HepG2 (cell line): ENCODE results near the gene NYAP1. TPM values are rescaled to one million over a fixed set of nuclear protein-coding genes. Genes with fewer than 3 reads are reported as not detected.

Experiments used
- ATAC-seq: fragments of 200-7000 bp; cut with Tn5 transposase; 3 replicates; pipeline ENCODE4 v1.9.1; 2020; ENCODE audit warnings: mild to moderate bottlenecking, moderate library complexity
- BruUV-seq: library from RNA; stranded (reverse); fragments of 400-500 nt; replicated peaks from 2 replicates; lab custom pipeline; 2021; lab: Mats Ljungman, UMichigan
- CTCF ChIA-PET: fragments of 300-600 bp; formaldehyde crosslinking; extraction: SDS; loops from one replicate; lab custom pipeline; 2021; ENCODE audit warnings: low total read pairs, inconsistent platforms, low intra/inter-chr PET ratio; lab: Yijun Ruan, JAX
- POLR2A ChIA-PET: fragments of 350-600 bp; sonication (Branson Sonifier 250); formaldehyde crosslinking; loops from one replicate; lab custom pipeline; 2020; ENCODE audit warnings: antibody characterized with exemption, inconsistent platforms; lab: Yijun Ruan, JAX
- DNase-seq: peaks from one replicate; pipeline ENCODE4 v3.0.0-alpha.2; 2015; ENCODE audit warnings: low spot score
- FAIRE-seq: peaks from 3 replicates; lab custom pipeline; 2011; peaks lifted over from hg19 to GRCh38; lab: Jason Lieb, UNC
- H2AFZ ChIP-seq: one replicate; pipeline ENCODE4 v1.6.1; 2011; ENCODE audit warnings: low read length, inconsistent platforms
- H3K27ac ChIP-seq: fragments of 300-600 bp; 3 replicates; pipeline ENCODE4 v1.8.0; 2011; ENCODE audit warnings: mixed run types, mild to moderate bottlenecking, mixed read lengths, low read length, inconsistent platforms; ENCODE audit not compliant: insufficient read depth; ENCODE audit errors: extremely low read length
- H3K27me3 ChIP-seq, 2 experiments: fragments of 200-600 bp in 1 of 2; 2 replicates in 1 of 2; 3 replicates in 1 of 2; pipeline versions ENCODE4 v1.6.0 to v1.8.0; 2011; ENCODE audit warnings: low read length in 2 of 2, mild to moderate bottlenecking in 2 of 2, moderate library complexity in 2 of 2, inconsistent platforms in 1 of 2; ENCODE audit not compliant: insufficient read depth in 2 of 2, control insufficient read depth in 1 of 2
- H3K36me3 ChIP-seq, 2 experiments: fragments of 200-600 bp in 1 of 2; replicated peaks in 1 of 2; 2 replicates in 1 of 2; 3 replicates in 1 of 2; pipeline versions ENCODE4 v1.5.1 to v1.8.0; 2011; ENCODE audit warnings: low read length in 2 of 2, inconsistent platforms in 1 of 2; ENCODE audit not compliant: insufficient read depth in 2 of 2, control insufficient read depth in 1 of 2
- H3K4me1 ChIP-seq: 2 replicates; pipeline ENCODE4 v1.5.1; 2012; ENCODE audit warnings: low read length, inconsistent platforms; ENCODE audit not compliant: insufficient read depth
- H3K4me2 ChIP-seq: 2 replicates; pipeline ENCODE4 v1.6.0; 2011; ENCODE audit warnings: low read depth, low read length, inconsistent platforms
- H3K4me3 ChIP-seq, 3 experiments: fragments of 200-600 bp in 1 of 3; sonication (generic), shearing (Covaris generic) in 1 of 3; replicated peaks in 1 of 3; 2 replicates each; pipeline ENCODE4 v1.5.1; 2011 to 2016; ENCODE audit warnings: low read length in 3 of 3, inconsistent platforms in 2 of 3, low read depth in 2 of 3, mild to moderate bottlenecking in 2 of 3, control low read depth in 1 of 3, mixed read lengths in 1 of 3; ENCODE audit not compliant: insufficient read depth in 1 of 3
- H3K79me2 ChIP-seq: one replicate; pipeline ENCODE4 v1.6.1; 2011; ENCODE audit warnings: low read length, inconsistent platforms; ENCODE audit not compliant: insufficient read depth
- H3K9ac ChIP-seq: 2 replicates; pipeline ENCODE4 v1.6.0; 2011; ENCODE audit warnings: mild to moderate bottlenecking, low read depth, low read length, inconsistent platforms; ENCODE audit not compliant: insufficient read depth
- H3K9me3 ChIP-seq: 2 replicates; pipeline ENCODE4 v1.5.1; 2012; ENCODE audit warnings: mild to moderate bottlenecking, low read length
- H4K20me1 ChIP-seq: 2 replicates; pipeline ENCODE4 v1.6.0; 2011; ENCODE audit warnings: inconsistent platforms, mild to moderate bottlenecking, low read length, moderate library complexity; ENCODE audit not compliant: insufficient read depth
- BCL3 ChIP-seq: sonication (generic); formaldehyde crosslinking; IDR thresholded peaks from 2 replicates; pipeline ENCODE4 v1.5.1; 2020; ENCODE audit warnings: mild to moderate bottlenecking, missing genetic modification reagents, moderate library complexity
- FOXK1 ChIP-seq: sonication (generic); formaldehyde crosslinking; IDR thresholded peaks from 2 replicates; pipeline ENCODE4 v1.4.0; 2020; ENCODE audit warnings: low read depth, missing genetic modification reagents, borderline replicate concordance
- KDM5B ChIP-seq: sonication (generic); formaldehyde crosslinking; IDR thresholded peaks from 2 replicates; pipeline ENCODE4 v1.4.0; 2020; ENCODE audit warnings: missing genetic modification reagents, mild to moderate bottlenecking, borderline replicate concordance
- NONO ChIP-seq, 2 experiments: fragments of 450-650 bp in 1 of 2; sonication (generic) in 1 of 2; formaldehyde crosslinking in 1 of 2; IDR thresholded peaks in 1 of 2; conservative IDR thresholded peaks in 1 of 2; 2 replicates each; pipeline versions ENCODE4 v1.6.1 to v1.8.0; 2017 to 2022; ENCODE audit warnings: mild to moderate bottlenecking in 1 of 2, missing genetic modification reagents in 1 of 2, moderate library complexity in 1 of 2
- RCOR2 ChIP-seq: IDR thresholded peaks from 2 replicates; pipeline ENCODE4 v1.6.1; 2016; ENCODE audit warnings: missing biosample characterization, missing genetic modification reagents
- SRSF1 ChIP-seq: fragments of 200-400 bp; formaldehyde crosslinking; optimal IDR thresholded peaks from 2 replicates; pipeline ENCODE3; 2017; ENCODE audit warnings: mild to moderate bottlenecking, low read depth, low read length, moderate library complexity
- U2AF1 ChIP-seq: fragments of 200-400 bp; formaldehyde crosslinking; optimal IDR thresholded peaks from 2 replicates; pipeline ENCODE3; 2017; ENCODE audit warnings: mild to moderate bottlenecking, low read depth, low read length
- YEATS4 ChIP-seq: sonication (generic); formaldehyde crosslinking; IDR thresholded peaks from 2 replicates; pipeline ENCODE4 v1.4.0; 2020; ENCODE audit warnings: missing genetic modification reagents, borderline replicate concordance
- ZBTB4 ChIP-seq: sonication (generic); formaldehyde crosslinking; IDR thresholded peaks from 2 replicates; pipeline ENCODE4 v1.4.0; 2020; ENCODE audit warnings: missing genetic modification reagents, mild to moderate bottlenecking, borderline replicate concordance
- ZNF747 ChIP-seq: sonication (generic); formaldehyde crosslinking; IDR thresholded peaks from 2 replicates; pipeline ENCODE4 v1.8.1; 2023; ENCODE audit warnings: missing genetic modification reagents, mild to moderate bottlenecking, borderline replicate concordance
- WGBS: methylation state at CpG from one replicate; pipeline ENCODE4 v1.1.6; 2017; ENCODE audit warnings: low lambda C conversion rate; 5-methylcytosine and 5-hydroxymethylcytosine counted together
- in situ Hi-C: cut with HindIII; loops from 2 replicates; pipeline ENCODE4 v1.10.0; 2017; ENCODE audit warnings: low pct_unique_long_range_greater_than_20kb; ENCODE audit not compliant: extremely low pct_ligation_motif_present
- intact Hi-C: fragments of 100-400 bp; cut with micrococcal nuclease; formaldehyde crosslinking; loops from one replicate; pipeline ENCODE4 v1.10.0; 2022; ENCODE audit not compliant: unreplicated experiment
- polyA plus RNA-seq, 8 experiments: library from polyadenylated mRNA; depleted of rRNA in 3 of 8; stranded (reverse) in 7 of 8; unstranded in 1 of 8; fragments of >200 nt; fragmentation: Illumina TruSeq in 4 of 8; extraction: Trizol in 4 of 8; gene quantifications; 2 replicates each; pipeline versions ENCODE4 v1.2.1 to v1.2.3, GENCODE V29; 2011 to 2016; ENCODE audit warnings: low read depth in 4 of 8, missing spikeins in 1 of 8, mixed read lengths in 1 of 8; ENCODE audit not compliant: insufficient read depth in 1 of 8
- total RNA-seq, 5 experiments: library from RNA; depleted of rRNA; stranded (reverse); fragments of >200 nt; fragmentation: Illumina TruSeq; extraction: Trizol; gene quantifications; 2 replicates each; pipeline ENCODE4 v1.2.3, GENCODE V29; 2016; ENCODE audit warnings: low read depth in 1 of 5
- TF ChIP-seq, protein P1 (sequence below), 2 experiments: fragments of 450-650 bp in 1 of 2; sonication (generic) in 1 of 2; formaldehyde crosslinking; IDR thresholded peaks; 2 replicates each; pipeline versions ENCODE4 v1.5.0 to v1.8.0; 2020 to 2022; ENCODE audit warnings: mild to moderate bottlenecking in 1 of 2, missing genetic modification reagents in 1 of 2

NYAP1 gene
- total and polyA plus RNA-seq, 2 of the 13 experiments (the other 11 are each of a cell fraction or from before 2014, with no cell fraction given), result 0.15 to 0.46 TPM

DNA sequence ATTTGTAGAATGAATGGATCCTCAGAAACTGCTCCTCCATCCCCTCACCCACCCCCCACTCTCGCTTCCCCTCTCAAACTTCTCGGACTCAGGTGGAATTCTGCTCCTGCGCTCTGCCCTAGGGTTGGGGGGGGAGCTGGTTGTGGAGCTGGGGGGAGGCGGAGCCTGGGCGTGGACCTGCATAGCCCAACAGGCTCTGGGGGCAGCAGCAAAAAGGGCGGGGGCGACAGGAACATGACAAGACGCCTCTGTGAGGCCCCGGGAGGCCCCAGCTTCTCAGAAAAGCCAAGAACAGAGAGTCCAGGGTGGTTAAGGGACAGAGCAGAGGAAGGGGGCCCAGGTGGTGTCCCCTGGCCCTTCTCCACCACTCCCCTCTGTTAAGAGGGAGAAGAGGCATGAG is 8.2 kb upstream of the NYAP1 start:
- H3K9ac ChIP-seq, result no peak overlapping the region
- FAIRE-seq, result no peak
- H3K79me2 ChIP-seq, result peaks cover 1% of the 10 kb centered on the region
- CTCF ChIA-PET, result no interaction called here
- no peaks in the 10 kb centered on the region for H3K9me3 ChIP-seq
- H4K20me1 ChIP-seq, result no peaks in the 10 kb centered on the region
- in situ Hi-C loops, result no loop called here
- DNase-seq, result no peak
- WGBS, result 93% methylated on average over 9 of the region's 9 CpGs
- H3K36me3 ChIP-seq, result peaks cover 4 to 8% of the 10 kb centered on the region in 2 experiments; a peak in 4 of 5 replicates
- intact Hi-C loops, result no loop called here
- BruUV-seq, result no TSS peak
- POLR2A ChIA-PET, result no interaction called here
- no peak overlapping the region for H3K4me2 ChIP-seq
- H2AFZ ChIP-seq, result no peak overlapping the region
- no peak for ATAC-seq
- no peak overlapping the region for H3K27ac ChIP-seq
- TF ChIP-seq KDM5B (CRISPR knock-in tag) (no peak), BCL3 (CRISPR knock-in tag) (no peak), YEATS4 (CRISPR knock-in tag) (no peak), ZNF747 (CRISPR knock-in tag) (no peak), ZBTB4 (CRISPR knock-in tag) (no peak), RCOR2 (CRISPR knock-in tag) (no peak), FOXK1 (CRISPR knock-in tag) (no peak), U2AF1 (no peak), NONO (IDR thresholded peaks at IDR 0.05) (no peak), NONO (CRISPR knock-in tag; conservative IDR thresholded peaks at IDR 0.05) (no peak), SRSF1 (no peak)
- TF ChIP-seq, protein P1, sequence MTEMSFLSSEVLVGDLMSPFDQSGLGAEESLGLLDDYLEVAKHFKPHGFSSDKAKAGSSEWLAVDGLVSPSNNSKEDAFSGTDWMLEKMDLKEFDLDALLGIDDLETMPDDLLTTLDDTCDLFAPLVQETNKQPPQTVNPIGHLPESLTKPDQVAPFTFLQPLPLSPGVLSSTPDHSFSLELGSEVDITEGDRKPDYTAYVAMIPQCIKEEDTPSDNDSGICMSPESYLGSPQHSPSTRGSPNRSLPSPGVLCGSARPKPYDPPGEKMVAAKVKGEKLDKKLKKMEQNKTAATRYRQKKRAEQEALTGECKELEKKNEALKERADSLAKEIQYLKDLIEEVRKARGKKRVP (CRISPR knock-in tag; IDR thresholded peaks at IDR 0.05), result no peak
- peaks cover 14% of the 10 kb centered on the region for H3K4me1 ChIP-seq
- no peaks in the 10 kb centered on the region for H3K27me3 ChIP-seq
- no peak overlapping the region for H3K4me3 ChIP-seq
